Psoas muscle (tissue), 8 donors: ENCODE measurements around the gene CST9L. TPM values are rescaled to one million over a fixed set of nuclear protein-coding genes. Genes with fewer than 3 reads are reported as not detected.

Experiments used
- ATAC-seq, 4 donors: fragments of 200-7000 bp; cut with Tn5 transposase; one replicate each; pipeline ENCODE4 v1.9.1; 2020; ENCODE audit warnings: moderate library complexity in 3 of 4, mild to moderate bottlenecking in 2 of 4
- DNase-seq, 2 donors: peaks; one replicate each; pipeline ENCODE4 v3.0.0-alpha.2; 2020
- H3K27ac ChIP-seq: fragments of 200-600 bp; one replicate; pipeline ENCODE4 v1.8.0; 2022
- H3K27me3 ChIP-seq, 3 donors: fragments of 200-600 bp in 1 of 3; one replicate each; pipeline versions ENCODE4 v1.6.1 to v1.8.0; 2013 to 2022; ENCODE audit warnings: low read length in 2 of 3, mild to moderate bottlenecking in 2 of 3, moderate library complexity in 1 of 3; ENCODE audit not compliant: insufficient read depth in 3 of 3
- H3K36me3 ChIP-seq, 2 donors: fragments of 200-600 bp in 1 of 2; one replicate each; pipeline versions ENCODE4 v1.6.1 to v1.8.0; 2013 to 2022; ENCODE audit warnings: low read depth in 1 of 2, mild to moderate bottlenecking in 1 of 2, moderate library complexity in 1 of 2; ENCODE audit not compliant: insufficient read depth in 1 of 2
- H3K4me1 ChIP-seq: fragments of 200-600 bp; one replicate; pipeline ENCODE4 v1.8.0; 2022
- H3K4me3 ChIP-seq: fragments of 200-600 bp; one replicate; pipeline ENCODE4 v1.8.0; 2022; ENCODE audit warnings: mild to moderate bottlenecking
- H3K9me3 ChIP-seq: fragments of 200-600 bp; one replicate; pipeline ENCODE4 v1.8.0; 2022
- CTCF ChIP-seq: fragments of 200-600 bp; IDR thresholded peaks from one replicate; pipeline ENCODE4 v1.8.0; 2022; ENCODE audit warnings: antibody characterized with exemption
- WGBS, 3 donors: extraction: QIAGEN DNeasy Blood & Tissue Kit; methylation state at CpG; one replicate each; pipeline versions ENCODE4 v1.1.6 to v1.1.7; 2013; 5-methylcytosine and 5-hydroxymethylcytosine counted together
- intact Hi-C, 2 donors: fragments of 100-400 bp; cut with DNase I; formaldehyde crosslinking; loops; one replicate each; pipeline versions ENCODE4 v1.11.0 to v1.14.2; 2022
- polyA plus RNA-seq, 3 donors: library from polyadenylated mRNA; stranded (reverse); fragments of 200-250 nt; gene quantifications; one replicate each; pipeline ENCODE4 v1.2.3, GENCODE V29; 2013
- total RNA-seq, 4 donors: library from RNA; stranded (reverse); fragmentation: NEBNext Ultra II Directional in 2 of 4; extraction: Animal tissue kit (Norgen Biotek cat#: 25700) in 2 of 4; gene quantifications; one replicate each; pipeline versions ENCODE4 v1.2.1 to v1.2.4, GENCODE V29; 2021 to 2023
- donor health status: healthy with polysubstance abuse.
- donor health status: DM: no; HTN: no; CAD: no; lungs with moderate emphysema.
- donor health status: Bipolar disorder and iron deficiency.
- donor health status: healthy.
- donor health status: DM: yes; HTN: yes; CAD: no.
- donor health status: DM: no; HTN: no; CAD: no.
- donor health status: DM: no; HTN: no; CAD: no.
- donor health status: DM: yes; HTN: yes; CAD: no.

Gene CST9L
- total and polyA plus RNA-seq, 7 donors = not detected

GRCh38 chr20:23602241-23602640 is 34.0 kb upstream of the CST9L start:
- Histone ChIP-seq H3K4me3 (no peak overlapping the region), H3K9me3 (no peaks in the 10 kb centered on the region), H3K27ac (no peak overlapping the region), H3K27me3 (peaks cover 0 to 3% (median 0%) of the 10 kb centered on the region in 3 donors), H3K4me1 (no peaks in the 10 kb centered on the region), H3K36me3 (no peaks in the 10 kb centered on the region)
- ATAC-seq (no peak), DNase-seq (no peak)
- no peak for TF ChIP-seq CTCF
- 47 to 66% (median 54%) methylated on average over 2 of the region's 2 CpGs for WGBS, 3 donors
- intact Hi-C loops = loop anchor here (10.0 kb wide), 1 partner anchor 257 kb away; no protein-coding TSS in a partner anchor

- Histone ChIP-seq H3K27ac (no peak overlapping the region), H3K27me3 (peaks cover 0 to 3% (median 0%) of the 10 kb centered on the region in 3 donors), H3K9me3 (no peaks in the 10 kb centered on the region), H3K36me3 (no peaks in the 10 kb centered on the region), H3K4me1 (no peaks in the 10 kb centered on the region), H3K4me3 (no peak overlapping the region)
- ATAC-seq (no peak), DNase-seq (no peak)
- intact Hi-C loops = loop anchor here (10.0 kb wide), 1 partner anchor 257 kb away; no protein-coding TSS in a partner anchor
- no peak for TF ChIP-seq CTCF
- 70 to 76% (median 72%) methylated on average over 4 of the region's 4 CpGs for WGBS, 3 donors
Measured at GRCh38 chr20:23601715-23602114, 33.4 kb upstream of the CST9L start.

GRCh38 chr20:23598481-23598880 is 30.2 kb upstream of the CST9L start:
- DNase-seq = no peak
- no peak for TF ChIP-seq CTCF
- intact Hi-C loops = no loop called here
- no peaks in the 10 kb centered on the region for H3K9me3 ChIP-seq
- H3K36me3 ChIP-seq = no peaks in the 10 kb centered on the region
- H3K27me3 ChIP-seq = peaks cover 0 to 2% (median 0%) of the 10 kb centered on the region in 3 donors
- no peaks in the 10 kb centered on the region for H3K4me1 ChIP-seq
- H3K27ac ChIP-seq = no peak overlapping the region
- ATAC-seq = no peak
- H3K4me3 ChIP-seq = no peak overlapping the region

- intact Hi-C loops = no loop called here
- no peaks in the 10 kb centered on the region for H3K4me1 ChIP-seq
- no peaks in the 10 kb centered on the region for H3K36me3 ChIP-seq
- ATAC-seq = no peak
- no peaks in the 10 kb centered on the region for H3K9me3 ChIP-seq
- H3K27ac ChIP-seq = no peak overlapping the region
- no peak overlapping the region for H3K4me3 ChIP-seq
- no peak for DNase-seq
- no peak for TF ChIP-seq CTCF
- WGBS, 3 donors = 51 to 60% (median 56%) methylated on average over 2 of the region's 2 CpGs
- peaks cover 0 to 2% (median 0%) of the 10 kb centered on the region in 3 donors for H3K27me3 ChIP-seq
Measured at GRCh38 chr20:23596579-23597250, 28.4 kb upstream of the CST9L start.

GRCh38 chr20:23595941-23596340 is 27.7 kb upstream of the CST9L start:
- Histone ChIP-seq H3K4me3 (no peak overlapping the region), H3K4me1 (no peaks in the 10 kb centered on the region), H3K36me3 (no peaks in the 10 kb centered on the region), H3K27me3 (peaks cover 0 to 2% (median 0%) of the 10 kb centered on the region in 3 donors), H3K27ac (no peak overlapping the region), H3K9me3 (no peaks in the 10 kb centered on the region)
- TF ChIP-seq CTCF = no peak
- 74 to 78% (median 76%) methylated on average over 1 of the region's 1 CpG for WGBS, 3 donors
- intact Hi-C loops = no loop called here
- ATAC-seq (no peak), DNase-seq (no peak)
